SK-N-MC (cell line): ENCODE measurements around the gene XDH.

ENCODE experiments used
- DNase-seq: peaks from one replicate; pipeline ENCODE4 v3.0.0-alpha.2; 2011; ENCODE audit warnings: low read depth, low spot score
- H3K27ac ChIP-seq: fragments of 200-600 bp; sonication (generic); 2 replicates; pipeline ENCODE4 v1.5.1; 2016; ENCODE audit warnings: mixed run types
- H3K36me3 ChIP-seq: fragments of 200-600 bp; sonication (generic); 2 replicates; pipeline ENCODE4 v1.6.1; 2017; ENCODE audit warnings: antibody characterized with exemption, low read length, mixed read lengths; ENCODE audit not compliant: insufficient read depth
- H3K4me3 ChIP-seq: fragments of 200-600 bp; sonication (generic); 2 replicates; pipeline ENCODE4 v1.5.1; 2016
- H3K9ac ChIP-seq: fragments of 200-600 bp; sonication (generic); 2 replicates; pipeline ENCODE4 v1.8.0; 2017; ENCODE audit warnings: mixed run types, mixed read lengths; ENCODE audit not compliant: insufficient read length
- H3K9me3 ChIP-seq: fragments of 200-600 bp; sonication (generic); 2 replicates; pipeline ENCODE4 v1.6.1; 2017; ENCODE audit warnings: low read depth, mild to moderate bottlenecking, antibody characterized with exemption, low read length, moderate library complexity, mixed read lengths
- EZH2 ChIP-seq: fragments of 200-600 bp; sonication (generic); IDR thresholded peaks from one replicate; pipeline ENCODE4 v1.6.1; 2017; ENCODE audit warnings: antibody characterized with exemption
- FOXP2 ChIP-seq: optimal IDR thresholded peaks from 2 replicates; pipeline ENCODE3; 2011; ENCODE audit warnings: mild to moderate bottlenecking, moderate library complexity; ENCODE audit not compliant: insufficient read depth; ENCODE audit errors: extremely low read length, control extremely low read depth
- POLR2AphosphoS5 ChIP-seq: IDR thresholded peaks from 2 replicates; pipeline ENCODE4 v1.6.1; 2012; ENCODE audit warnings: mild to moderate bottlenecking, low read depth, low read length, borderline replicate concordance

XDH gene

DNA sequence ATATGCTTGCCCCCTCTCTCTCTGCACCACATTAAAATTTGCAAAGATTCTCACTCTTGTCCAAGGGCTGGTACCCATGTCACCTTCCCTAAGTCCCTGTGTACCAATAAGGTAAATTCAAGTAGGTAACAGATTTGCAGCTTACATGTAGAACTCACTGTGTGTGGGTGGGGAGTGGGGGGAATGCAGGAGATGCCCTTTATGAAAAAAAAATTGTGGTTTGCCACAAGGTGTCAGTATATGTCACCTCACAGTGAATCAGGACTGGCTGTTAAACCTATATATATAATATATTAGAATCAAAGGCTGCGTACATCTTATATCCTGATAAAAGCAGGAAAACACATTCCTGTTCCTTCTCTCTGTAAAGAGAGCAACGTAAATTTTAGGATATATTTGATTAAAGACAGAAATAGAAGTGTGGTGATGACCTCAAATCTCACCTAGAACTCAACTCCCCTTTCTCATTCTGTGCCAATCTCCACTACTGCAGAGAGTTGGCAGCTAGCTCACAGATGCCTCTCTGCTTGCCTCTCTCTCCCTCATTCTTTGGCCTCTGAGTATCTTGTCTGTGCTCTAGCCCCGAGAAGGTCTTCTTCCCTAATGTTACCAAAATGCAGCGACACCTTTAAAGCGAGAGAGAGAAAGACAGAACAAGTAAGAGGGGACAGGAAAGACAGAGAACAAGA, 536 bp downstream of the XDH start:
- no peak overlapping the region for H3K4me3 ChIP-seq
- no peak for DNase-seq

DNA sequence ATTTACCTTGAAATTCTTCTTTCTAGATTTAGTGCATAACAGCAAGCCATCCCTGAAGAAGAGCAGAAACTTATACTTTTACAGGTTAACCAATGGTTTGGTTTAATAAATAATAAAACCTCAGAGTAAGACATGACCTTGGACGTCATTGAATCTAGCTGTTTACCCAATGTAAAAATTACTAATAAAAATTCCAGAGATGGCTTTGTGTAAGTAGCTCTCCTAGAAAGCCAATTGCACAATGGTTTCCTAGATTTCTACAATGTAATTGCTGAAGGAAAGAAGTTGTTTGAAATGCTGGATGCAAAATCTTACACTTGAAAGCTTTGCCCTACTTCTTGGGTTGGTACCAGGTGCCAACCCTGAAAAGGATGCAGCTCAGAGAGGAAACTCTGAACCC, 1.5 kb downstream of the XDH start:
- Histone ChIP-seq H3K27ac (no peak overlapping the region), H3K36me3 (no peaks in the 10 kb centered on the region), H3K4me3 (no peak overlapping the region), H3K9ac (no peak overlapping the region), H3K9me3 (no peaks in the 10 kb centered on the region)
- TF ChIP-seq POLR2AphosphoS5 (no peak), FOXP2 (no peak), EZH2 (no peak)
- no peak for DNase-seq

More for the DNA sequence above, 536 bp downstream of the XDH start:
- Histone ChIP-seq H3K9ac (no peak overlapping the region), H3K9me3 (no peaks in the 10 kb centered on the region), H3K36me3 (no peaks in the 10 kb centered on the region), H3K27ac (no peak overlapping the region)
- TF ChIP-seq EZH2 (no peak), POLR2AphosphoS5 (no peak), FOXP2 (no peak)

GRCh38 chr2:31411771-31412170, 2.8 kb downstream of the XDH start:
- Histone ChIP-seq H3K4me3 (no peak overlapping the region), H3K36me3 (no peaks in the 10 kb centered on the region), H3K9ac (no peak overlapping the region), H3K27ac (no peak overlapping the region), H3K9me3 (no peaks in the 10 kb centered on the region)
- TF ChIP-seq POLR2AphosphoS5: no peak
- no peak for TF ChIP-seq FOXP2
- TF ChIP-seq EZH2: no peak
- no peak for DNase-seq

GRCh38 chr2:31406593-31407385, 7.8 kb downstream of the XDH start:
- H3K27ac ChIP-seq: no peak overlapping the region
- H3K36me3 ChIP-seq: no peaks in the 10 kb centered on the region
- no peak for DNase-seq
- TF ChIP-seq FOXP2 (no peak), EZH2 (no peak), POLR2AphosphoS5 (no peak)
- no peak overlapping the region for H3K4me3 ChIP-seq
- no peak overlapping the region for H3K9ac ChIP-seq
- no peaks in the 10 kb centered on the region for H3K9me3 ChIP-seq

DNA sequence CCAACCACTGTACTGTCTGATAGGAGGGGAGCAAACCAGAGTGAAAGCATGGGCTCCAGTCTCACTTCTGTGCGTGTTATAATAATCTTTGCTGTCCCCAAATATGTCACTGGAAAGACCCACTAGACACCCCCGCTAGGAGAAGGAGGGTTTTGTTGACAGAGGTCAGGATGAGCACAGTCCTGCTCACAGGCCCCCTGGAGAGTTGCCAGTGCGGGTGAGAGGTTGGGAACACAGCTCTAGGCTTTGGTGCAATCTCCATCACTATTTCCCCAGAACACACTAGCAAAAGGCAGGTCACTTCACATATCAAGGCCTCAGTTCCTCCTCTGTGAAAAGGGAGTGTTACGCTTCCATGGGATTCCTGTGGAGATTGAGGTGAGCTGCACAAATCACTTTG, 9.7 kb downstream of the XDH start:
- no peak for TF ChIP-seq EZH2
- no peak for TF ChIP-seq FOXP2
- TF ChIP-seq POLR2AphosphoS5: no peak
- Histone ChIP-seq H3K36me3 (no peaks in the 10 kb centered on the region), H3K9me3 (no peaks in the 10 kb centered on the region), H3K9ac (no peak overlapping the region), H3K27ac (no peak overlapping the region), H3K4me3 (no peak overlapping the region)
- DNase-seq: no peak

DNA sequence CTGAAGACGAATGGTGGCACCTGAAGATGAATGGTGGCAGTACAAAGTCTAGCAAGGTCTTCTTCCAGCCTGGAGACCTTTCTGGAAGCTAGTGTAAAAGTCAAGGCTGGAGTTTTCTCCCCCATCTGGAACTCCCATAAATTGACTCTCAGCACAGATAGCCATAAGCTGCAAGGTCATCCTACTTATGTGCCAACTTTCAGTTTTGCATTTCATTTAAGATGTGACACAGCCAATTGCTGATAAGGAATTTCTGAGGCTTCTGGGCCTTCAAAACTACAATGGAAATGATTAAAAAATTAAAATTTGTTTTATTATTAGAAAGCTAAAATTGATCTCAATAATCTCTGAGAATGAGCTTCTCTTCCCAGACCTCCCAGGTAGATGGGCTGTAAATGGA, 10.2 kb downstream of the XDH start:
- no peak for DNase-seq
- no peak overlapping the region for H3K4me3 ChIP-seq
- H3K36me3 ChIP-seq: no peaks in the 10 kb centered on the region
- no peak overlapping the region for H3K9ac ChIP-seq
- no peak overlapping the region for H3K27ac ChIP-seq
- TF ChIP-seq FOXP2: no peak
- no peak for TF ChIP-seq POLR2AphosphoS5
- TF ChIP-seq EZH2: no peak
- H3K9me3 ChIP-seq: no peaks in the 10 kb centered on the region

DNA sequence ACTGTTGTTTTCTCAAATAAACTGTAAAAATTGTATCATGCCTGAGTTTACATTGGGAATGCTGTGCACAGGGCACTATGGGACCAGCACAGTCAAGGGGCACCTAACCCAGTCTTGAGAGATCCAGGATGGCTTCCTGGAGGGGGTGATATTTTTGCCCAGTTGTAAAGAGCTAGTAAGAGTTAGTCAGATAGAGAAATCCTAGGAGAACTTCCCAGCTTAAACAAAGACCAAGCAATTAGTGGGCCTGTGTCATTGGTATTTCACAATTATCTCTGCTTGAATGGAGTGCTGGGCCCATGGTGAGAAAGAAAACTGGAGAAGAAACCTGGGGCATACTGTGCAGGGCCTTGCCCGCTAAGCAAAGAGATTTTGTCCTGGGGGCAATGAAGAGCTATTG, 12.2 kb downstream of the XDH start:
- TF ChIP-seq POLR2AphosphoS5: no peak
- no peak for TF ChIP-seq EZH2
- TF ChIP-seq FOXP2: no peak
- no peaks in the 10 kb centered on the region for H3K9me3 ChIP-seq
- H3K4me3 ChIP-seq: no peak overlapping the region
- no peak overlapping the region for H3K9ac ChIP-seq
- H3K36me3 ChIP-seq: no peaks in the 10 kb centered on the region
- H3K27ac ChIP-seq: no peak overlapping the region
- no peak for DNase-seq

GRCh38 chr2:31401580-31401979, 13.0 kb downstream of the XDH start:
- H3K4me3 ChIP-seq: no peak overlapping the region
- no peak overlapping the region for H3K9ac ChIP-seq
- H3K9me3 ChIP-seq: no peaks in the 10 kb centered on the region
- H3K27ac ChIP-seq: no peak overlapping the region
- no peak for DNase-seq
- H3K36me3 ChIP-seq: no peaks in the 10 kb centered on the region
- no peak for TF ChIP-seq POLR2AphosphoS5
- no peak for TF ChIP-seq EZH2
- TF ChIP-seq FOXP2: no peak
